HuH-7.5 (cell line): ENCODE results near the gene YKT6.
"Not testable (repeated sequence)": the region's sequence is repeated elsewhere in the genome, so short reads cannot be mapped to it uniquely, and the experiment has no call there.

Source experiments
- DNase-seq: peaks from one replicate; pipeline ENCODE4 v3.0.0; 2011; ENCODE audit warnings: low spot score

Gene YKT6

DNA sequence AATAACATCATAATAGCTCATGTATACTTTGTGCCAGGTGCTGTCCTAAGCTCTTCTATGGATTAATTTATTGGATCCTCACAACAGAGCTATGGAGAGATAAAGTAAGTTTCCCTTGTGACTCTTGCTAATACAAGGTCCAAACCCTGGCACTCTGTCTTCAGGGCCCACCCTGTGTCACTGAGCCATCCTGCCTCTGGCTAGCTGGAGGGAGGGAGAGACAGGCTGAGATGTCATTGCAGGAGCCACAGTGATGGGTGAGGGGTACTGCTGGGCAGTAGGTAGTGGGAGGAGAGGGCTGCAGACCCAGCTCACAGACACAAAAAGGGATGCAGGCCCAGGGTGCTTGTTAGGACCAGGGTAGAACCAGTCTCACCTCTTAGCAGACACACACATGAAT lies 28.4 kb upstream of the YKT6 start:
- DNase-seq, result no peak

DNA sequence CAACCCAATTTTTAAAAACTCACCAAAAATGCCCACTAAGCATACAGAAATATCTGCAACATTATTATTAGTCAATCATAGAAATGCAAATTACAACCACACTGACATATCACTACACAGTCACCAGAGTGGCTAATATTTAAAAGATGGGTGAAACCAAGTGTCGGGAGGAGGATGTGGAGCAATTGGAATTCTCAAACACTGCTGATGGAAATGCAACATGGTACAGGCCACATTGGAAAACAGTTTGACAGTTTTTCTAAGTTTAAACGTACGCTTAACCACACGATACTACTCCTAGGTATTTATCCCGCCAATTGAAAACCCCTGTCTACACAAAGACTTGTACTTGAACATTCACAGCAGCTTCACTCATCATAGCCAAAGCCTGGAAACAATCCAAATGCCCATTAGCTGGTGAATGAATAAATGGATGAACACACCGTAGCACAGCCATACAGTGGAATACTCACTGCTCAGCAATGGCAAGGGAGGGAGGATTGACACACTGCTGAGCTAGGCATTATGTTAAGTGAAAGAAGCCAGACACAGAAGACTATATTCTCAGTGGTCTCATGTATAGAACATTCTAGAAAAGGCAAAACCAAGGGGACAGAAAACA lies 27.9 kb upstream of the YKT6 start:
- DNase-seq, result no peak

DNA sequence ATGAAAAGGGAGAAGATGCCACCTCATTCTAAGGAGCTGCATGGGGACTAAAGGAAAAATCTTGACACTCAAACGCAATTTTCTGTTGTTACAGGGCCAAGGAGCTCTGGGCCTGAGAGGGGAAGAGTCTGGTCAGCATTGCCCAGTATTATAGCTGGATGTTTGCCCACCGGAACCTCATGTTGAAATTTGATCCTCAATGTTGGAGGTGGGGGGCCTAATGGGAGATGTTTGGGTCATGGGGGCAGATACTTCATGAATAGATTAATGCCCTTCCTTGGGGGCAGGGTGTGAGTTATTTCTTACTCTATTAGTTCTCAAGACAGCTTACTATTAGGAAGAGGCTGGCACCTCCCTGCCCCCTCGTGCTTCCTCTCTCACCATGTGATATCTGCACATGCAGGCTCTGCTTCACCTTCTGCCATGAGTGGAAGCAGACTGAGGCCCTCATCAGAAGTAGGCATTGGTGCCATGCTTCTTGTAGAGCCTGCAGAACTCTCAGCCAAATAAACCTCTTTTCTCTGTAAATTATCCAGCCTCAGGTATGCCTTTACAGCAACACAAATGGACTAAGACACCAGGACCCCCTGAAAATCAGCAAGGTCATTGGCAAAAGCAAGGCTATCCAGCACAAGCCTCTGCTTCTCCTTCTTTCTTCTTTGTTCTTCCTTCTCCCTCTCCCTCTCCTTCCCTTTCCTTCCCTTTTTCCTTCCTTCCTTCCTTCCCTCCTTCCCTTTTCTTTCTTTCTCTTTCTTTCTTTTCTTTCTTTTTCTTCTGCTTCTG lies 26.7 kb upstream of the YKT6 start:
- DNase-seq, result no peak

DNA sequence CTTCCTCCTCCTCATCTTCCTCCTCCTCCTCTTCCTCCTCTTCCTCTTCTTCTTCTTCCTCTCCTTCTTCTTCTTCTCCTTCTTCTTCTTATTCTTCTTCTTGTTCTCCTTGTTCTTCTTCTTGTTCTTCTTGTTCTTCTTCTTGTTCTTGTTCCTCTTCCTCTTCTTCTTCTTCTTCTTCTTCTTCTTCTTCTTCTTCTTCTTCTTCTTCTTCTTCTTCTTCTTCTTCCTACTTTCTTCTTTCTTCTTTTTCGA lies 26.2 kb upstream of the YKT6 start:
- not testable (repeated sequence) for DNase-seq

DNA sequence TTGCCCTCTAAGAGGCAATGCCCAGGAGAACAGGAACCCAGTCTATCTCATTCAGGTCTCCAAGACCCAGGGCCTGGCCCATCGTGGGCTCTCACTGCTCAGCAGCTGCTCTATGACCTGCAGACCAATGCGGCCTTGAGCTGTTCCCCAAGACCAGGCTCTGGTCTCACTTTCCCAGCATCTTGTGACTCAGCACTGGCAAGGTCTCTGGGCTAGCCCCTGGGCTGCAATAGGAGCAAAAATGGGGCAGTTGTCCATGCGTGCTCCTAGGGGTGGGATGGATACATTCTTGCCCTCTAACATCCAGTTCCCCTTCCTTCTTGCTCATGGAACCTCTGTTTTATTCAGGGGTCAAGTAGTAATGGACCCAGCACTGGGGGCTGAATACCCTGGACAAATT lies 25.0 kb upstream of the YKT6 start:
- no peak for DNase-seq

DNA sequence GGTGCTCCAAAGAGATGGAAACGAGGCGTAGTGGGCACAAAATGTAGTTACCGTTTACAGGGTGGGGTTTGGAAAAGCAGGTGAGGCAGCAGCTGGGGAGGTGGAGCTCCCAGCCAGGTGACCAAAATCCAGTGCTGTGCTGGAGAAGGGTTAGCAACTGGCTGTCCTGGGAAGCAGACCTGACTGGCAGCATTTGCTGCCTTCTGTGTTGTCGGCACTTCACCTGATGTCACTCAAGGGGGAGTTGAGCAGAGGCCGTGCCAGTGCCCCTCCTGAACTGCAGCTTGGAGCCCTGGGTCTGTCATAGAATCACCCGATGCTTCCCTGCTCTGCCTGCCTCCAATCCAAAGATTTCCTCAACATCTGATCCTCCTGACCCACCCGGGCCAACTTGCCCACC lies 24.3 kb upstream of the YKT6 start:
- no peak for DNase-seq

DNA sequence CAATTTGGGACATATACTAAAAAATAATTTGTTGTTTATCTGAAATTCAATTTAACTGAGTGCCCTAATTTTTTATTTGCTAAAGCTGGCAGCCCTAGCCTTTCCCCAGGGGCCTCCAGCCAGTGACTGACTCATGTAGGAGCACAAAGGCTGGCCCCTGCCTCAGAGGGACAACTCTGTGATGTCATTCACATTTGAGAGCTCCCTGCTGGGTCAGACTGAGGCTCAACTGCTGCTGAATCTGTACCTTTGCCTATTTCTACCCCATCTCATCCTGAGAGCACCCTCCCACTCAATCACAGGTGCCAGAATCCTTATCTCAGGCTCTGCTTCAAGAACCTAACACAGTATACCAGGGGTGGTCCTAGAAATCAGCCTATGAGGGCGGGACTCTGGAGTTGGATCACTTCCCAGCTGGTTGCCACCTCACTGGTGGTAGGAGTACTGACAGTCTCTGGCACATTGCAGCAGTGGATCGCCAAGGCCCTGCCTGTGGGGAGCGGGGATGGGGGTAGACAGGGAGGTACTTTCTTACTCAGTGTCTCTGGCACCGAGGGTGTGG lies 23.1 kb upstream of the YKT6 start:
- no peak for DNase-seq

DNA sequence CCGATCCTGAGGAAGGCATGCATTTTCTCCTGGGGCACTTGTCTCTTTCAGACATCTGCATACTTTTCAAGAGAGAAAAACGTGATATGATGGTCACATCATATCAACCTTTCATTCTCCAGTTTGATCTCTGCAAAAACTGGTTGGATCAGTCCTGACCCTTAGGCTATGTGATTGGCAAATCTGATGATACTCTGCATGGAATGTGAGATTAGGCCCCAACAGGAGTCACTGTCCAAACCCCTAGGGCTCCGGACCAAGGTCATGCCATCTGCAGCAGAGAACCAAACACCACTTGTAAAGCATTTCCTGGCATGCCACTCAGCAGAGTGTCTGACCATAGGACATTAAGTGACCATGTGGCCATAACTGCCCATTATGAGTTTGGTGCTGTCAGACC lies 20.1 kb upstream of the YKT6 start:
- DNase-seq, result no peak

DNA sequence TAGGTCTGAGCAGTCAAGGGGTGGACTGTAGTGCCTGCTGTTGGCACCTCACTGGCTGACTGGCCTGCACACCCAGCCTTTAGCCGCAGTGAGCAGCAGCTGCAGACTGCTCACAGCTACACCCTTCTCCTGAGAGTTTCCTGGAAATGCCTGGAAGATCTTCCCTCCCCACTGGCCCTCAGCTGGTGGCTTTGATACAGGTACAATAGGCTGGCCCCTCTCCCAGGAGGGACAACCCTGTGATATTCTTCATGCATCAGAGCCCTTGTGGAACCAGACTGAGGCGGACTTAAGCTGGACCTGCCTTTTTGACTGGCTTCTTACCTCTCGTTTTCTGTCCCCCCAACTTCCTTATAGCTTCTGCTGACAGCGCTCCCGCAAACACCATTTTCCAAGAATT lies 18.0 kb upstream of the YKT6 start:
- no peak for DNase-seq

DNA sequence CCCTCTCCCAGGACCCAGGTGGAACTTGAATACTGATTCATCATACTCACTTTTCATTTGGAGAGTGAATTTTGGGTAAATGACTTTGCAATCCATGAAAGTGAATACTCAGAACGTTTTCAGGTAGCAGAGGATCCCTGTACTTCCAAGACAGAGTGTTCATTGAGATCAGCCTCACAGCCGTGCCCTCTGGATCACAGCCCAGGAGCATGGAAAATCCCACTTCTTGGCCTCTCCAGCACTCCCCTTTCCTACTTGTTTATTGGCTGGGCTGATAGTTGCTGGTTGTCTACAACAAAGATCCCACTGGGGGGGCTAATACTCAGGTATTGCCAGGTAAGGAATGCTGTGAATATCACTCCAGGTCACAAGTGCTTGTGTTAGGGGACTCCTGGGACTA lies 17.4 kb upstream of the YKT6 start:
- no peak for DNase-seq

DNA sequence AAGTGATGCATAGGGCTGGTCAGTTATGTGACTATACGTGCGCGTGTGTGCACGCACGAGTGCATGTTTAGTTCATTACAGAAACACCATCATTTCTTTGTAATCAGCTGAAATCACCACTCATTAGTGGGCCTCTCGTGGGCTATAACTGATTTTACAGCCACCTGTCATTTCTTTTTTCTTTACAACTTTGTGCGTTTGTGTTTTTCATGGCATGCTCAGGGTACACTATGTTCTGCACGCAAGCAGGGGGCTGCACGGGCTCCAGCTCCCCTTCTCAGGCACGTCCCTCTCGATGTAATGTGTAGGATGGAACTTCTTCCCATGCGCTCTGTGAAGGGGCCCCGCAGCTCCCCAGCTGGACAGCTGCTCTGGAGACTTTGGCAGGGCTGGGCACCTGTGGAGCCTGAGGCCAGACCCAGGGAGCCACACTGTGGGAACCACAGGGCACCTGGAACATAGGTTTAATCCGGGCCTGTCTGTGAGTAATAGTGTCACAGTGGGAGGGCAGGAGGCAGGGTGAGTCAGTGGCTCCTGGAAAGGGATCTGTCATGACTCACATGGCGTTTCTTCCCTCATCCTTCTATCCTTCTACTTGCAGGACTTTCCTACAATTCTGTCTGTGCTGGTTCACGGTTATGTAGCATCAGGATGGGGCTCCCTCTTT lies 16.4 kb upstream of the YKT6 start:
- DNase-seq, result no peak

DNA sequence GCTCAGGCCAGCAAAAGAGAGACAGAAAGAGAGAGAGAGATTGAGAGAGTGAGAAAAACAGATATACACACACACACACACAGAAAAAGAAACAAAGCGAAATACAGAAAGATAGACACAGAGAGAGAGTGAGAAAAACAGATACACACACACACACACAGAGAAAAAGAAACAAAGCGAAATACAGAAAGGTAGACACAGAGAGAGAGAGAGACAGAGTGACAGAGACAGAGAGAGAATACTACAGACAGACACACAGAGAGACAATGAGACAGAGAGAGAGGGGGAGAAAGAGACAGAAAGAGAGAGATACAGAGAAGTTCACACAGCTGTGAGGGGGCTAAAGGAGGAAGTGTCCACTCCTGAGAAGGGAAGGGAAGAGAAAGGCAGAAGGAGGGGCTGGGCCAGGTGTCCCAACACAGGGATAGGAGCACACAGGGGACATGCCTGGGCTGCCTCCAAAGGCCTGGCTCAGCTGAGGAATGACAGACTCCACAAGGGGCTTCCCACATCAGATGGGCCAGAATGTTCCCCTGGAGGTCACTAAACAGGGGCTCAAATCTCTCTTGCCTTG lies 15.8 kb upstream of the YKT6 start:
- no peak for DNase-seq

DNA sequence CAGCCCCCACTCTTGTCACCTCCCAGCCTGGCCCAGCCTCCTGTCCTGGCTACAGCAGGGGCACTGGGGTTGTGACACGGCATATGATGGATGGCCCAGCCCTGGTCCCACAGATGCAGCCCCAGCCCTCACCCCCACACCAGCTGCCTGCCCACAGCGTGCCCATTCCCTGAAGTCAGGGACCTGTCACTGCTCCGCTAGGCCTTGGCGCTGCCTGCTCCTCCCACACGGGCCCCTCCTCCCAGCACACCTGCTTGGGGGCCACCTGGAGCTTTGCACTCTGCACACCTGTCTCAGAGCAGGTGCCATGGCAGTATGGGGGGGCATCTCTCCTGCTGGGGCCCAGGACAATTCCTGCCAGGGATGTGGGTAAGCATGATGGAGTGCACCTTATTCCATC lies 15.0 kb upstream of the YKT6 start:
- DNase-seq, result no peak

DNA sequence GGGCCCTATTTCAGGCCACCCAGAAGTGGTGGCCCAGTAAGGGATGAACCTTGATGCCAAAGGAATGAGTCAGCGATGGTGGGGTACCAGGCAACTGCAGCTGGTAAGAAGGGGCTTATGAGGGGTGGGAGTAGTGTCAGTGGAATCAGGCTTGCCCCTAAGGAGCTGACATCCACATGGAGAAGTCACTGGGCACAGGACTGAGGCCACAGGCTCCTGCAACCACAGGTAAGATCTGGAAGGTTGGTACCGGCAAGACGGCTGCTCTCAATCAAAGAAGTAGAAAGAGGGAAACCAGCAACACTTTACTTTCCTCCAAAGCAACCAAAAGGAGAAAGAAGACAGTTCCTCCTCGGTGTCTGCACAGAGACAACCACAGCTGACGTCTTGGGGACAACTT lies 14.0 kb upstream of the YKT6 start:
- DNase-seq, result no peak

DNA sequence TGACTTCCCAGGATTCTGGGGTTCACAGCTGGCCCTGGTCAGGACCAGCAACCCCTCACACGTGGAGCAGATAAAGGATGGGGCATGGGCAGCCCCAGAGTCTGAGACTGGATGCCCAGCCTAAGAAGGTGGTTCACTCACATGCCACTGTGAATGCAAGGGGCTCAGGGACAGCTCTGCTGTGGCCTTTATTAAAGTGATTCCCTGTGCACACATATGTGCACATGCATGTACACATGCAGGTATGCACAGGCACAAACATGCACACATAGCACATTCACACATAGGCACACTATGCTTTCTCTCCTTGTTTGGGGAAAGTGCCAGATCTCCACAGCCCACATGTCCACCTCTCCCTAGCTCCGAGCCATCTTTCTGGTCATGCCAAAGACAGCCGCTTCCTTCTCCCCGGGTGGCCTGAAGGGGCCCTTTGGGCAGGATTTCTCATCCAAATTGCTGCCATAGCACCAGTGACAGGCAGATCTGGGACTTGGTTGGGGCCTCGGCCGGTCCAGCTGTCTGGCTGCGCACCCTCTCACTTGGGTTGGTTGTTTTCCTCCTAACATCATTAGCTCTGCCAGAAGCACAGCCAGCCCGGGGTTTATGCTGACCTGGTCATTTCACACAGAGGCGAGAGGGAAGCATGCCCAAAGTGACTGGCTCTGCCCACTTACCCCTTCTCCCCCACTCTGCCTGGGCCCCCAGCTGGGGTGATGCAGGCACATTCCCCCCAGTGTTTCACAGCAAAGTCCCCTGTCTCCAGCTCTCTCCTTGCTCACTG lies 13.0 kb upstream of the YKT6 start:
- no peak for DNase-seq

DNA sequence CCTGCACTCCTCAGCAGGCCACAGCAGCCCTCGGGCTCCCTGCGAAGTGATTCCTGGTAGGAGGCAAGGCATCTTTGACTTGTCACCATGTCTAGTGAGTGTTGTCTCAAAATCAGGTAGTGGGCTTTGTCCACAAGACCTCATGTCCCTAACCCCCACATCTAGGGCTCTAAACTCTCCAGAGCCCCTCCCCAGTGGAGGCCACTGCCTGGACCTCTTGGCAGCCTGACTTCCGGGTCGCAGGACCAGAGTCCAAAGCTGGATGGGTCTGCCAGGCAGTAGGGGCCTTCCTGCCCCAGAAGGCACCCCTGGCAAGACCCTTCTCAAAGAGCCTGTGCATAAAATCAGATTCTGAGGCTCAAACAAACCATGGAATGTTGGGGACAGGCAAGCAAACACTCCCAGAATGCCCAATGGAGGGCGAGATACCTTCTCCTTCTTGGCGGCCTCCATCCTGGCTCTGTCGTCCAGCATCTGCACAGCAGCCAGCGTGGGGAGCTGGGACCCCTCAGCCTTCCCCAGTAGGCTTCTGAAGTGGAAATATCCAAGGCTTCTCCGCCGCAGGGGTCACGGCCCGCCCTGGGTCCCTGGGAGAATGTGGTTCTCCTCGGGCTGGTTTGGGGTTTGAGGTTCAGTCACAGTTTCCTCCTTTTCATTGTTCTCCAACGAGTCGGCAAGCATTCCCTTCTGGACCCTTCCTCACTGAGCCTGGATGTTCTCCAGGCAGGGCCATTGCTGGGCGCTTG lies 12.1 kb upstream of the YKT6 start:
- DNase-seq, result no peak

DNA sequence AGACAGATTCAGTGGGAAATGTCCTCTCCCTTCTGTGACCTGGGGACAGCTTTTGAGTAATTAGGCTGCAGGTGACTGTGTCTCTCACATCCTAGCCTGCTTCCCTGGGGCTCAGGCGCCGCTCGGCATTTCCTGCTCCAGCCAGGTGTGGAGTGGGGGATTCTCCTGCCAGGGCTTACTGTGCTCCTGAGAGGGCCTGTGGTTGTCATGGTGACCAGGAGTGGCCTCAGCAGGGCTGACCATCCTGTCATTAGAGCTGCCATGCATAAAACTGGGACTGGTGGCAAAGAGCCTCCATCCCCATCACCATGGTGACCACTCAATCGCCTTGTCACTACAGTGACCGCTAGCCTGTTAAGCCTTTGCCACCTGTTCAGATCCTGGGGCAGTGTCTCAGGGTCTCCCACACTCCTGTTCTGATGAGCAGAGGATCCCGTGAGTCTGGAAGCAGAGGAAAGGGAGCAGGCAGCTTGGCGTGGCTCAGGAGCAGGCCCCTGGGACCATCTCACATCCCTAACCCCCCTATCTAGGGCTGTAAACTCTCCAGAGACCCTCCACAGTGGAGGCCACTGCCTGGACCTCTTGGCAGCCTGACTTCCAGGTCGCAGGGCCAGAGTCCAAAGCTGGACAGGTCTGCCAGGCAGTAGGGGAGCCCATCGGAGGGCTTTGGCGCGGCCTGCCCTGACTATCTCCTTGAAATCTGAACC lies 11.3 kb upstream of the YKT6 start, which contains the start of gene GCK:
Gene GCK, minus strand, starts transcription at position 154 of the 707 bp plus-strand sequence. CDS start 486 bp downstream, outside the sequence.
- no peak for DNase-seq

DNA sequence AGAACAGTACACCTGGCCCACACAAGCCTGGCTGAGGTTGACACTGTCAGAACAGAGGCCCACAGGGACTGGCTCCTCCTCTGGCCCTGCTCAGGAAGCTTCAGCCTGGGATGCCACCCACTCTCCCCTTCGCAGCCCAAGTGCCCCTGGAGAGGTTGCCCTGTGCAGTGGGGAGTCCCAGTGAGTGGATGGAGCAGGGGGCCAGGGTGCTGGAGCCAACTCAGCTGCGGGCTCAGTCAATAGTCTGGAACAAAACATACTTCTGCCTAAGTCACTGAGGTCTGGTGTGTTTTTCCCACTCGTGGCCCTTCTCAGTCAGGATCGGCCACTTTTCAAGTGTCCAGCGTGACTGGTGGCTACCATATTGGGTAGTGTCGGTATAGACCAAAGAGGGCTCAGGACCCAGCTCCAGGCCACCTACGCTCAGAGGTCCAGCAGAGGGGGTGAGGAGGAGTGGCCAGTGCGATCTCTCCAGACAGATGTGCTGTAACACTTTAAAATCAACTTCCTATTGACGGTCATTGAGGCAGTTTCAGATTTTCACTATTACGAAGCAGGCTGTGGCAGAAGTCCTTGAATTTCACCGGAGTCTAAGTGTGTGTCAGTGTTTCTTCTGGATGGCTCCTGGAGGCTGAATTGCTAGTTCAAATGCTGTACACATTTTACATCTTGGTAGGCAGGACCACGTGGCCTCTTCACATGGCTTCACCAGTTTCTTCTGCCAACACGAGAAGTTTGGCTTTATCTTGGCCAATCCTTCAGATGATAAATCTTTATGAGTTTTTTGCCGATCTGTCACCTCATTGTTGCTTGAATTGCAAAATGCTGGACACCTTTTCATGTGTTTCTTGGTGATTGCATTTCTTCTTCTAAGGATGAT lies 10.5 kb upstream of the YKT6 start:
- no peak for DNase-seq

DNA sequence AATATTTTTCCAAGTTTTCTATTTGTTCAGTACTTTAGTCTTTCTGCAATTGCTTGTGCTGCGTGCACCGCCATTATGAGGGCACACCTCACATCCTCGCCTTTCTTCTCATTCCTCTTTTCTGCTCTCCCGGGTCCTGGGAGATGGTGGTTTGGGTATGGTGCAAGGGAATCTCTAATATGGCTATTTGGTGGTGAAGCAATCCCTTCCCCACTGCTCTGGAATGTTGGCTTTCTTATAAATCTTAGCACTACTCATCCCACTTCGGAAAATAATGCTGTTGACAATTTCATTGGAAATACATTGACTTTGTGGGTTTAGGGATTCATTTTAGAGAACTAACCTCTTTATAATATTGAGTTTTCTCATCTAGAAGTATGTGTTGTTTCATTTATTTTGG lies 9.6 kb upstream of the YKT6 start:
- DNase-seq, result no peak
